Activated CD8-positive, alpha-beta memory T cell treated with anti-CD3 and anti-CD28 coated beads for 48 hours (primary cell): ENCODE results near the gene PDK2.

ENCODE experiments used
- DNase-seq, 3 experiments: peaks; one replicate each; pipeline ENCODE4 v3.0.0-alpha.2; 2020; ENCODE audit warnings: low read depth in 2 of 3, low spot score in 2 of 3

Gene PDK2

GRCh38 chr17:50133769-50134099 is 38.6 kb downstream of the PDK2 start:
- no peak for DNase-seq

DNA sequence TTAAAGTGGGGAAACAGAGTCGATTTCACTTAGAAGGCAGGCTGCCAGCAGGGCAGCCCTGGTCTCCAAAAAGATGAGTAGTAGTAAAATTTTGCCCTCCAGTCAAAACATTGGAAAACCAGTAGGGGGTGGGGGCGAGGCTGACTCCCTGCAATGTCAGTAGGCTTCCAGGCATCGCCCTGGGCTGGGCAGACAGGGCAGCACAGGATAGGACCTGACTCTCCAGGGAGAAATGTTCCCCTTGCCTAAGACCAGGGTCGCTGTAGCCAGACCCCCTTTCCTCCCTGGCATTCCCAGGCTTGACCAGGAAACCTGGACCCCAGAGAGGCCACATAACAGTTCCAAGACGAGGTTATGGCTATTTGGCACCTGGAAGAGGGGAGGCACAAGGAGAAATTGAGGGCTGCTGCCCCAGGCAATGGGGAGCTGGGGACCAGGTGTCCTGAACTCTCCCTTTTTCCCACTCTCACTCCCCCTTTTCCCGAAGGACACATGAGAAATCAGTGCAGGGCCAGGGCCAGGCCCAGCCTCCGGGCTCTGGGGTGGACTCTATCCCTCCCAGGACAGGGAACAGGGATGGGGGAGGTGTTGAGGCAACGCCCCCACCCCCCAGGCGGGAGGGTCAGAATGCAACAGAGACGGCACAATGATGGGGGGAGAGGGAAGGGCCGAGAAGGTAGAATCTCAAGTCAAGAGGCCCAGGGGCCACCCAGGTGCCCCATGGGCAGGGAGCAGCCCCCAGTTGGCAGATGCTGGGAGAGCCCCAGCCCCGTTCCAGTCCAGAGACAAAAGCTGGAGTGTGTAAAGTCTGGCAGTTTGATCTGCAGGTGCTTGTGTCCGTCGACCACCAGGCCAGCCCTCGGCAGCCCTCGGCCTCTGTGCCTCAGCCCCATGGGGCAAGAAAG is 39.3 kb downstream of the PDK2 start:
- DNase-seq = no peak

- no peak for DNase-seq
Measured at GRCh38 chr17:50135316-50136095, 40.4 kb downstream of the PDK2 start.

- DNase-seq = no peak
Measured at GRCh38 chr17:50136096-50136687, 41.0 kb downstream of the PDK2 start.

GRCh38 chr17:50137042-50137441 is 41.9 kb downstream of the PDK2 start:
- DNase-seq = no peak

DNA sequence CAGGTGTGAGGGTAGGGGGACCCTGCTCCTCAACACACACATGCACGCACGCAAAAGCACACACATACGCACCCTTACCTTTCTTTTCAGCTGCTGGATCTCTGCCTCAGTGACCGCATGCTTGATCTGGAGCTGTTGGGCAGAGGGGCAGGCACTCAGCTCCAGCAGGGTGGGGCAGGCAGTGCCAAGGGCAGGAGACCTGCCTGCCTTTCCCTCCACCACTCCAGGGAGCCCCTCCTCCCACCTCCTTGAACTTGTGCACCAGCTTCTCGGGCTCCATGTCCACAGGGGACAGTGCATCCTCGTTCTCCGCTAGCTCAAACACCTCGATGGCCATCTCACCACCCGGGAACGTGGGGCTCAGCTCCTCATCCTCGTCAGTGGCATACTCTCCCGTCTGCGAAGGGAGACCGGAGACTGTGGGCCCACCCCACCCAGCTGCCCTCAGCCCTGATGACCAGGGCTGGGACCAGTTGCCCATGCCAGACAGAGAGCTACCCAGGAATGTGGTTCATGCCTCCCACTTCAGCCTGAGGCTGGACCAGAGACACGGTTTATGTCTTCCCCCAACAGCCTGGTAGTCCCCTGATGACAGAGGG is 44.1 kb downstream of the PDK2 start:
- no peak for DNase-seq

DNA sequence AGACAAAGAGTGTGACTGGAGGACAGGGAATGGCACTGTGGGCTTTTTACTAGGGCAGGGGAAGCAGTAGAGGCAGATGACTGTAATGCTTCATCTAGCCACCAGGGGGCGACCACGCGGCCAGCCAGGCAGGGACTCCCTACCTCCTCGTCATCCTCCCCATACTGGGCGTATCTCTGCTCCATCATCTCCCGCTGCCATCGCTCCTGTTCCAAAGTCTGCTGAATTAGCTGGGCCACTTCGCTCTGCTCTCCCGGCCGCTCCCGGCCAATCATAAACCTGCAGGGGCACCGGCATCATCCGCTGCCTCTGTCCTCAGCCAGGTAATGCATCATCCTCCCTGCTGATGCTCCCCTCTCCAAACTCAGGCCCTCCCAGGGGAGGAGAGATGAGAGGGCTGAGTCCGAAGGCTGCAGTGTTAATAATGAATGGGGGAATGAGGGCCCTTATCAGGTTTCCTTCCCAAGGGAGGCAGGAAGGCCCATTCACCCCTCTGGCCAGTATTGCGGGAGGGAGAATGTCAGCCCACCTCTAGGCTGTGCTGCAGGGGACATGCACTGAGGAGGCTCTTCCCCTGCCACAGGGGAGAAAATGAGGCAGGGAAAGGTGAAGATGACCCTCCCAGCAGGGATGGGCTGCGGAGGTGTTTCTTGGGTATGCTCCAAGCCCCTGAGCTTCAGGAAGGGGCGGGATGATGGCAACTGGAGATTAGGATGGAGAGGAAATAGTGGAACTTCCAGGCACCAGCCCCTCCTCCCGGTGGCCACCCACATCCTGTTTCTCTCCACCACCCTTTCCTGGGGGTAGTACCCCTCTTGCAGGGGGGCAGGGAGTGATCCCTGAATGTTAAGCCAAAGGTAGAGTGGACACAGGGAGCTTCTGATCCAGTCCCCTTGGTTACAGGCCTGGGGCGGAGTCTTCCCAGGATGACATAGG is 45.1 kb downstream of the PDK2 start:
- peak in 2 of 3 experiments; percentile 67 to 71 for DNase-seq

GRCh38 chr17:50141026-50141744 is 46.0 kb downstream of the PDK2 start:
- DNase-seq = no peak

DNA sequence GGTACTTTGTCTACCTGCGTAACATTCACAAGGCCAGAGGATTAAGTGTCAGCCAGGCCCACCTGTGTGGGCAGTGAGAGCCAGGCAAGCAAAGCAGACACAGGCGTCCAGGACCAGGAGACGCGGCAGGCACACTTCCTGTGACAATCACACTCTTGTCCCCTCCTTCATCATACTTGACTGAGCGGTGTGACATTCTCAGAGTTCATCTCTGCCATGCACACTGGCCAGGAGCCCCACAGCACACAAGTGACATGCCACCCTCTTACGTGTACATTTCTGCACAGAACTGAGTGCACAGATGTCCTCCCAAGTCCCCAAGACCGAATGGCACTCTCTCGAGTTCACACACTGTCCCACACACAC is 46.6 kb downstream of the PDK2 start:
- DNase-seq = no peak

GRCh38 chr17:50143461-50144176 is 48.5 kb downstream of the PDK2 start:
- no peak for DNase-seq

GRCh38 chr17:50144355-50144754 is 49.2 kb downstream of the PDK2 start:
- no peak for DNase-seq

GRCh38 chr17:50144845-50145531 is 49.8 kb downstream of the PDK2 start:
- DNase-seq = no peak

DNA sequence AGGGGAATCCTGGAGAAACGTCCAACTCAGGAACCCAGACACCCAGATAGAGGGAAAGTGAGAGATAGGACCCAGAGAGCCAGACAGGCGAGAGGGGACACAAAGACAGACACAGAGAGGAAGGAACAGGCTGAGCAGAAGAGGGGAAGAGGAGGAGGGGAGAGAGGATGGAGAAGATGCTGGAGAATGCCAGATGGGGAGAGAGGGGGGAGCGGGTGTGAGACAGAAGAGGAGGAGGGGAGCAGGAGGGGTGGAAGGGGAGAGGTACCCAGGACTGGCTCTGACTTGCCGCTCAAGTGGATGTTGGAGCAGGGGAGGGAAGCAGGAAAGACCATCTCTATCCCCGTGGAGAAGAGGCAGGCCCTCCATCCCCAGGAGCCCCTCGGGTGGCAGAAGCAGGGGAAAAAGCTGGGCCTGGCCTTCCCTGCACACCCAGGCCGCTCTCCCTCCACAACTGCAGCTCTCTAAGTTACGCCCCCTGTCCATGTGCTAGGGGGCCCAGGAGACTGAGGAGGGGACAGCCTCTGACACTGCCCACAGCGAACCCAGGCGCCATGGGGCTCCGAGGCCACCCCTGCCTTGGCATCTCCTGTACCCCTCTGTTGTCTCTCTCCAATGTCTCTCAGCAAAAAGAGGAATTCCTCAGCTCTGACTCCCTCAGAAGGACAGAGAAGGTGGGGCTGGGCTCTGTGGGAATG is 50.5 kb downstream of the PDK2 start:
- DNase-seq = no peak

- no peak for DNase-seq
Measured at GRCh38 chr17:50146230-50146926, 51.2 kb downstream of the PDK2 start.

DNA sequence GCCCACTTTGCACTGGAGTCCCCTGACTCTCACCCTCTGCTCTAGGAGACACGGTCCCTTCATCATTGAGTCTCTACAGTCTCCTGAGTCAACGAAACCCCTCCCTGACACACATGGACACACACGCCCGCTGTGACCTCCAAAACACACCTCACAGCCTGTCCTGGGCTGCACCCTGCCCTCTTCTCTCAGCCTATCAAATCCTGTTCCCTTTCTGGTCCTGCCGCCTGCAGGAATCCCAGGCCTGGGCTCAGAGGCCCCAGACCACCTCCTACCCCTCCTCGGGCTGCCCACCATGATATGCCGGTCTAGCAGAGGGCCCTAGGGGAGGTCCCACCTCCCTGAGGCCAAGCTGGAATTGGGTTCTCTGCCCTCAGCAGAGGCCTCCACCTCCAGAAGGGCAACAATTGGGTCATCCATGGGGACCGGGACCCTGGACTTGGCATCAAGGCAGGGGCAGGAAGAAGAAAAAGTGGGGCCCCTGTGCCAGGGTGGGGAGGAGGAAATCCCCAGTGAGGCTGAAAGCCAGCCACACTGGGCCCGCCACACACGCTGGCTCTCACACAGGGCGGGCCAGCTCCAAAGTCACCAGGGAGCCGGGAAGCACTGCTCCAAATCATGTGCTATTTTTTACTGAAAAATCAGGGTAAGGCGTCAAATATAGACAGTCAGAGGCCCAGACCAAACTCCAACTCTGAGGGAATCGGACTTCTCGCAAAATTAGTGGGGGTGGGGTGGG is 51.9 kb downstream of the PDK2 start:
- DNase-seq = no peak

- no peak for DNase-seq
Measured at GRCh38 chr17:50147841-50148225, 52.7 kb downstream of the PDK2 start.
